ENCODE data around the gene VAPB. TPM values are rescaled to one million over a fixed set of nuclear protein-coding genes. Genes with fewer than 3 reads are reported as not detected.

The VAPB gene
- total RNA-seq, 1 experiment from 2014 or later: 65.1 TPM

GRCh38 chr20:58349570-58349969 lies 39.5 kb upstream of the VAPB start:
- no peak overlapping the region; a peak in 1 of 7 replicates for H3K27ac Mint-ChIP-seq
- Histone ChIP-seq H3K79me2 (ENCODE audit: insufficient read depth, low read length) (no peaks in the 10 kb centered on the region), H2BK120ac (ENCODE audit: low read depth, low read length, poor library complexity, severe bottlenecking) (no peak overlapping the region), H4K91ac (ENCODE audit: insufficient read length, low read depth, low read length) (no peak overlapping the region), H4K20me1 (ENCODE audit: control insufficient read depth, insufficient read depth, insufficient read length) (no peaks in the 10 kb centered on the region), H4K5ac (ENCODE audit: insufficient read length, low read depth, low read length) (no peak overlapping the region), H3K18ac (ENCODE audit: insufficient read length, low read depth, low read length) (no peak overlapping the region), H2BK5ac (ENCODE audit: insufficient read length, low read length) (no peak overlapping the region), H2AK5ac (ENCODE audit: insufficient read length, low read length) (no peak overlapping the region), H3K4me2 (ENCODE audit: insufficient read depth, insufficient read length, low read length) (no peak overlapping the region), H4K8ac (replicated peaks; ENCODE audit: insufficient read length, low read depth, low read length) (no peak overlapping the region), H3K9ac (ENCODE audit: extremely low read depth, insufficient read length, low read length) (no peak overlapping the region), H3K23ac (ENCODE audit: insufficient read length, low read depth, low read length) (no peak overlapping the region), H3K27ac (ENCODE audit: insufficient read length, low read depth, low read length) (no peak overlapping the region), H3K79me1 (ENCODE audit: insufficient read depth, low read depth, low read length, poor library complexity, severe bottlenecking) (no peaks in the 10 kb centered on the region), H3K27me3 (ENCODE audit: insufficient read depth, low read length) (no peaks in the 10 kb centered on the region; the same call in 1 of the 2 replicates), H3T11ph (ENCODE audit: low read length) (no peak overlapping the region), H3K4ac (ENCODE audit: low read depth, low read length) (no peak overlapping the region), H3K4me1 (ENCODE audit: insufficient read depth, low read length) (no peaks in the 10 kb centered on the region), H2AFZ (ENCODE audit: low read length) (no peak overlapping the region), H3K56ac (ENCODE audit: insufficient read length, low read depth, low read length) (no peak overlapping the region), H3K14ac (ENCODE audit: insufficient read depth, low read length) (no peak overlapping the region), H2BK15ac (ENCODE audit: low read depth, low read length) (no peak overlapping the region), H2BK20ac (ENCODE audit: low read depth, low read length, poor library complexity, severe bottlenecking) (no peak overlapping the region), H3K23me2 (ENCODE audit: insufficient read length, low read depth, low read length, poor library complexity, severe bottlenecking) (no peaks in the 10 kb centered on the region), H3K9me3 (ENCODE audit: control insufficient read depth, low read depth, low read length) (no peaks in the 10 kb centered on the region), H2BK12ac (ENCODE audit: insufficient read length, low read depth, low read length) (no peak overlapping the region)
- H3K4me1 Mint-ChIP-seq: no peaks in the 10 kb centered on the region
- WGBS (ENCODE audit: extremely low coverage, insufficient read length, low lambda C conversion rate): no CpG with 5 or more reads among the region's 3 CpGs
- no peak for DNase-seq
- no peaks in the 10 kb centered on the region for H3K9me3 Mint-ChIP-seq
- H3K27me3 Mint-ChIP-seq (ENCODE audit: low read depth): no peaks in the 10 kb centered on the region
- H3K4me3 Mint-ChIP-seq: no peak overlapping the region
- peaks cover 17 to 35% (median 29%) of the 10 kb centered on the region in 3 experiments; a peak in 6 of 7 replicates for H3K36me3 Mint-ChIP-seq (ENCODE audit: insufficient read depth in 1 of 3, low read depth in 3 of 3)
- TF ChIP-seq, protein P1, sequence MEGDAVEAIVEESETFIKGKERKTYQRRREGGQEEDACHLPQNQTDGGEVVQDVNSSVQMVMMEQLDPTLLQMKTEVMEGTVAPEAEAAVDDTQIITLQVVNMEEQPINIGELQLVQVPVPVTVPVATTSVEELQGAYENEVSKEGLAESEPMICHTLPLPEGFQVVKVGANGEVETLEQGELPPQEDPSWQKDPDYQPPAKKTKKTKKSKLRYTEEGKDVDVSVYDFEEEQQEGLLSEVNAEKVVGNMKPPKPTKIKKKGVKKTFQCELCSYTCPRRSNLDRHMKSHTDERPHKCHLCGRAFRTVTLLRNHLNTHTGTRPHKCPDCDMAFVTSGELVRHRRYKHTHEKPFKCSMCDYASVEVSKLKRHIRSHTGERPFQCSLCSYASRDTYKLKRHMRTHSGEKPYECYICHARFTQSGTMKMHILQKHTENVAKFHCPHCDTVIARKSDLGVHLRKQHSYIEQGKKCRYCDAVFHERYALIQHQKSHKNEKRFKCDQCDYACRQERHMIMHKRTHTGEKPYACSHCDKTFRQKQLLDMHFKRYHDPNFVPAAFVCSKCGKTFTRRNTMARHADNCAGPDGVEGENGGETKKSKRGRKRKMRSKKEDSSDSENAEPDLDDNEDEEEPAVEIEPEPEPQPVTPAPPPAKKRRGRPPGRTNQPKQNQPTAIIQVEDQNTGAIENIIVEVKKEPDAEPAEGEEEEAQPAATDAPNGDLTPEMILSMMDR (conservative IDR thresholded peaks at IDR 0.05): no peak
